NCI-H1436 treated with DMSO at 0.1 percent for 48 hours (cell line): ENCODE data around the gene SMAD9.

Experiments used
- DNase-seq: peaks from one replicate; lab custom pipeline; 2025; lab: John Stamatoyannopoulos, UW

Gene SMAD9

DNA sequence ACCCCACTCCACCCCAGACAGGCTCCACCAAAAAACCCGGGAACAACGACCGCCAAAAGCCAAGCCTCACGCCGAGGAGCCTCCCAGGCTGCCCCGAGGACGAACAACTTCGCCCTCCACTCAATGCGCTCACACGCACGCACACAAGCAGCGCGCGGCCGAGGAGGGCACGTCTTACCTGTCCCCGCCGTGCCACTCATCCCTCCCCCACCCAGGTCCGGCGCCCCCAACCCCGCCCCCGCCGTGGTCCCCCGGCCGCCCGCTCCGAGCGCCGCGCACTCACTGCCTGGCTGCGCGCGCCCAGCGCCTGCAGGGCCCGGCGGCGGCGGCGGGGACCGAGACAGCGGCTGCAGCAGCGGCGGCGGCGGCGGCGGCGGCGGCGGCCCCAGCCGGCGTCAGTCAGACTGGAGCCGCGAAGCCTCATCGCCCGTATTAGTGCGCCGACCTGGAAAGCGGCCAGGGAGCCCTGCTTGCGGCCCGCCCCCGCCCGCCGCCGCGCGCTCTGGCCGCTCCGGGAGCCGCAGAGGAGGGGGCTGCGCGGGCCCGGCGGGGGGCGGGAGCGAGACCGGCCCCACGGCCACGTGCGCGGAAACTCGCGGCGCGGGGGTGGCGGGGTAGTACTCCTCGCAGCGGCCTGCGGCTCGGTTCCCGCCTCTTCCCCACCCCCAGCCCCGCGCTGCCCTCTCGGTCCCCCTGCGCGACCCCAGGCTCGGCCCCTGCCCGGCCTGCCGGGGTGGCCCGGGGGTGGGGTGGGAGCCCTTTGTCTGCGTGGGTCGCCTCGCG is at the start of gene SMAD9:
TSS of gene SMAD9 (minus strand) at position 406 of the 783 bp plus-strand sequence. CDS start 40,549 bp downstream, outside the sequence.
- DNase-seq, result no peak

DNA sequence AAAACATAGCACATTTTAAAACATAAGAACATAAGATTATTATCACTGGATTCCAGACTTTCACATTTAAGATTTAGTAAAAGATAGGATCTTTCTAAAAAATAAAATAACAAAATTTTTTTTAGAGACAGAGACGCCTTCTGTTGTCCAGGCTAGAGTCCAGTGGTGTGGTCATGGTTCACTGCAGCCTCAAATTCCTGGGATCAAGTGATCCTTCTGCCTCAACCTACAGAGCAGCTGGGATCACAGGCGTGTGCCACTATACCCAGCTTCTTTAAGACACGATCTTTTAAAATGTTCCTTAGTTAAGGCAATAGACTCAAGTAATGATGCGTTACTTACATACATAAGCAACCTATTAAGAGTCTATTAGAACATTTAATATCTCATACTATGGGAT is 46.4 kb upstream of the SMAD9 start:
- no peak for DNase-seq

DNA sequence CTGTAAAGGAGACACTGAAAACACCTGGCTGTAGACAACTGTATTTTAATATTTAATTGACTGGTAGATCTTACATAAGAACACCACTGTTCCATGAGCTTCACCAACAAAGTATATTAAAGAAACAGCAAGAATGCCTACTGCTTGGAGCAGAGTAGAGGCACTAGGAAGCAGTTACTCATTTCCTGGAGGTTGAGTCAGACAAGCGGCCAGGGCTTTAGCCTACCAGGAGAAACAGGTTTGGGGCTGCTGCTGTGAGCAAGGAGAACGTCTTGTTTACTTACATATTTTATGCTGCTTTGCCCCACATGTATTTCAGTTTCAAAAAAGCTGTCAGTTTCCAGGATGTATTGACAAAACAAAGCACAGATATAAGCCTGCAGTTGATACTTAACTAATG is 45.7 kb upstream of the SMAD9 start:
- no peak for DNase-seq

DNA sequence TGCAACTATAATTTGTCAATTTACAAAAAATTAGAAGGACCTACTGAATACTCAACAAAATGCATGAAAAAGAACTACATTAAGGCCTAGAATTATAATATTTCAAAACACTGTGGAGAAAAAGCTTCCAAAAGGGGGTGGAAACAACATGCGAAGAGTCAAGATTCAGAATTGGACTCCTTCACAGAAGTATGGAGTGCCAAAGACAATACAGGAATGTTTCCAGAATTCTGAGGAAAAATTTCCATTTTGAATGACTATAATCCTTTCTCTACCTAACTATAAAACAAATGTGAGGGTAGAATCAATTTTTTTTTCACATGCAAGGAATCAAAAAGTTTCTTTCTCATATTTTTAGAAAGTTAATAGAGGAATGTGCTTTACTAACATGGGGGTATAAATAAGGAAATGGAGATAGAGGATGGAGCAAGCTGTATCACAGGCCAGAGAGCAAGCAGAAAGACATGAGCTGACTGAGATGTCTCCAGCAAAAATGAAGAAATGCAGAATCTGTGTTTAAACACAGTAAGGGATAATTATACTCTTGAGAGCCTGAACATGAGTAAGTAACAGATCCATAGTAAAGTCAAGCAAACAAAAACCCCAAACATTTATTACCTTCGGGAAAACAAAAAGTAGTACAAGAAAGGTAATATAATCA is 39.5 kb upstream of the SMAD9 start:
- DNase-seq, result no peak

DNA sequence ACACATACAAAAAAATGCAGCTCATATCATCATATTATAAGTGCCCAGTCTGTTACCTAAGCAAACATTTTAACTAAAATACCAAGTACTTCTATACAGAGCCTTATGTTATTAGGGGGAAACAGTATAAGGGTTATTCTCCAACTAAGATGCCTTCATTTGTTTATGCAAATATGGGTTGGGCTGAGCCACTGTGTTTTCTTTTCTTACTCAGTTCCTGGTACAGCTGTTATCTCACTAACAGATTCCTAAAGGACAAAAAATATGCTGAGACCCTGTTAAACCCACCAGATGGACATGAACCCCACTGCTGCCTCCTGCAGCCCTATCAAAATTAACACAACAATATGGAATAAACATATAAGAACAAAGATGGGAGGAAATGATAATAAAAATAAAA is 34.5 kb upstream of the SMAD9 start:
- DNase-seq, result no peak

DNA sequence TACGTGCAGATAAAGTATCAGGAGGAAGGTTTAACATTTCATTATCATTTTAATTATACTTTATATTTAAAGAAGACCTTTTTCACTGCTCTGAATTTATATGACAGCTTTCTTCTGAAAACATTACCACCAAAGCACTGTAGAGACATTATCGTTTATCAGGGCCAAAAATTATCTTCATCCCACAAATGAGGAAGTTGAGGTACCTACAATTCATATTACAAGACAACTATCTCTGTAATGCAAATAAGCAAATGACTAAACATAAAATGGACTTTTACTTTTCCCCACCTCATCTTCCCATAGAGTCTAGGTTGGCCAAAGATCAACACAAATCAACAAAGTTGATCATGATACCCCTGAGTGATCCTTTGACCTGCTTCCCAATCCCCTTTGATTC is 30.9 kb upstream of the SMAD9 start:
- no peak for DNase-seq

DNA sequence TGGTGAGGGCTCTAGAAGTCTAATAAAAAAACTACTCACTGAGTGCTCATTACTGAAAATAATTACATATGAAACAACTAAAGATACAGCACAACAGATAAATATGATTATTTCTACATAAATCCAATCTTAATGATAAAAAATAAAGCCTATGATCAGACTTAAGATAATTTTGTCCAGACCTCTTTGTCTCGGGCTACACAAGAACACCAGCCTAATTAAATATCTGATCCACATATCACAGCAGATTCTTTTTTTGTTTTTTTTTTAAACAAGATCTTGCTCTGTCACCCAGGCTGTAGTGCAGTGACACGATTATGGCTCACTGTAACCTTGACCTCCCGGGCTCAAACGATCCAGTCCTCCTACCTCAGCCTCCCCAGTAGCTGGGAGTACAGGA is 30.3 kb upstream of the SMAD9 start:
- no peak for DNase-seq

DNA sequence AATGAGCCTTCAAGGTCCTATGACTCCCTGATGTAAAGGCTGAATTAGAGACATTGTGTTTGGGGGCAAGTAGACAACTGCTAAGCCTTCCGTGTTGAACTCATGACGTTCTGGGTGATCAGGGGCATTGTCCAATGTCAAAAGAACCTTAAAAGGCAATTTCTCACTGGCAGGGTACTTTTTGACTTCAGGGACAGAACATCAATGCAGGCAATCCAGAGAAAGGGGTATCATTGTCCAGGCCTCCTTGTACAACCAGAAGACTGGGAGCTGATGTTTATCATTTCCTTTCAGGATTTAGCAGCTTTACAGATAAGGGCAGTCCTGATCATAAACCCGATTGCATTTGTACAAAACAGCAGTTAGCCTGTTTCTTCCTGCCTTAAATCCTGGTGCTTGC is 25.0 kb upstream of the SMAD9 start:
- no peak for DNase-seq

DNA sequence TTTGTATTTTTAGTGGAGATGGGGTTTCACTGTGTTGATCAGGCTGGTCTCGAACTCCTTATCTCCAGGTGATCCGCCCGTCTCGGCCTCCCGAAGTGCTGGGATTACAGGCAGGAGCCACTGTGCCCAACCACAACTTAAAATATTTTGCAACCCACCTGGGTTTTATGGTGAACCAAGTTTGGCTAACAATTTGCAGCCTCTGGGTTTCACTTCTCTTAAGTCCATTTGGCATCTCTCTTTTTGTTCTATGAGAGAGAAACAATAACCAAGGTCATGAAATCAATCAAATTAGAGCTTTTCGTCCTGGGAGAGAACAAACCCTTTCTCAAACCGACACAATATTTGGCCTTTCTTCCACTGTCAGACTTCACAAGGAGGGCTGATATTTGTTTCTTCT is 5.6 kb upstream of the SMAD9 start:
- no peak for DNase-seq

DNA sequence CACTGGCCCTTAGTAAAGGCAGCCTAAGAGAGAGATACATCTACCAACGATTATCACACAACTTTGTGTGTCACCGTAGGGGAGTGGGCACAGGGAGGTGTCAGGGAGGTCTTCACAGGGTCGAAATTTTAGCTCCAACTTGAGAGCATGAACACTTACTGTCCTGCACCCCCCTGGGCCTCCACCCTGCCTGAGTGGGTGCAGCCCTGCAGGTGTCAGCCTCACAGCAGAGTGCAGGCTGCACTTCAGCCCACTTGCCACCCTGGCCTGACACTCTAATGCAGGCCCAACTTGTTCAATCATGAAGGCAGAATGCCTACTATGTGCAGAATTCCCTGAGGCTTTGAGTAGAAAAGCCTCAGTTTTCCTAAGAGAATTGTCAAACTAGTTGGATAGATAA is 4.0 kb upstream of the SMAD9 start:
- DNase-seq, result no peak

DNA sequence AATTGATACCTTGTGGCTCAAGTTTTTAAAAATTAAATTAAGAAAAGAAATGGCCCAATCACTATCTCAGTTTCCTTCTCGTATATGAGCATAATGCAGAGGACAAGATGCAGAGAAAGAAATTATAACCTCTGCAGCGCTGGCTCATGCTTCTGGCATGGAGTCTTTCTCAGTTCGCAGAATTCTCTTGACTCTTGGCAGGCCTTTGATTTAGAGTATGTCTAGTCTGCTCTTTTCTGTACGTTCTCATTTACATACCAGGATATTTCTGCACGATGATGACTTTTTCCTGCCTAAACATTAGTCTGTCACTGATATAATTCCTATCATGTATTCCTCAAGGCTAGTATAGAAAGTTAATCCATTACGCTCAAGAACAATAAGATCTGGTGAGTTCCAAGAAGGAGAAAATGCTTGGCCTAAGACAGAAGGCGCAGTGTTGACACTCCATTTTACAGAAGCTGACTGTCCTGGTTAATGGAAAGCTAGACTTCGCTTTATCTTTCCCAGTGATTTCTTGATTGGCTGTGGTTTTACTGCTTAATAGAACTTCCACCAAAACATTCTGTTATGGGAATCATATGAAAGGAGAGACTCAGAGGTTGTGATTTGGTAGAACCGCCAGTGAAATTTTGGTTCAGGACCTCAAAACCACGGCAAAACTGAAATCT is 1.7 kb upstream of the SMAD9 start:
- no peak for DNase-seq

DNA sequence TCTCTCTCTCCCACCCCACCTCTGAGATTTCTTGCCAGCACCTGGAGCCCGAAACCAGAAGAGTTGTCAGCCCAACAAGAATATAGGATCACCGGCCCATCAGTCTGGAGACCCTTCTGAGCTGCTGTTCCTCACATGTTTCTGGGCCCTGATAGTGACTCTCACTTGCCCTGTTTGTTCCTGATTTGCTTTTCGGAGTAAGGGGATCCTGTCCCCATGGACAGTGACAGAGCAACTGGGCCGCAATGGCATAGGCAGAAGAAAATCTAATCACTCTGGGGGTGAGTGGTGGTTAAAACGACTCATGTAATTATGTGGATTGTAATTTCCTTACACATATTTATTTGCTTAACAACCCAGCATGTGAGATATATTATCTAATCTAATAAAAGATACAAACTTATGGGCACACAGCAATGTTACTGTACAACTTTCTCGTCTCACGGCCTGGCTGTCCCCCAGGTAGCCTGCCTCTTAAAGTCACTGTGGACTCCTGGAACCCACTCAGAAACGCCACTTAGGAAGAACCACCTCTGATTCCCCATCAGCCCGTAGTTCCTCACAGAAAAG is 663 bp upstream of the SMAD9 start:
- no peak for DNase-seq

DNA sequence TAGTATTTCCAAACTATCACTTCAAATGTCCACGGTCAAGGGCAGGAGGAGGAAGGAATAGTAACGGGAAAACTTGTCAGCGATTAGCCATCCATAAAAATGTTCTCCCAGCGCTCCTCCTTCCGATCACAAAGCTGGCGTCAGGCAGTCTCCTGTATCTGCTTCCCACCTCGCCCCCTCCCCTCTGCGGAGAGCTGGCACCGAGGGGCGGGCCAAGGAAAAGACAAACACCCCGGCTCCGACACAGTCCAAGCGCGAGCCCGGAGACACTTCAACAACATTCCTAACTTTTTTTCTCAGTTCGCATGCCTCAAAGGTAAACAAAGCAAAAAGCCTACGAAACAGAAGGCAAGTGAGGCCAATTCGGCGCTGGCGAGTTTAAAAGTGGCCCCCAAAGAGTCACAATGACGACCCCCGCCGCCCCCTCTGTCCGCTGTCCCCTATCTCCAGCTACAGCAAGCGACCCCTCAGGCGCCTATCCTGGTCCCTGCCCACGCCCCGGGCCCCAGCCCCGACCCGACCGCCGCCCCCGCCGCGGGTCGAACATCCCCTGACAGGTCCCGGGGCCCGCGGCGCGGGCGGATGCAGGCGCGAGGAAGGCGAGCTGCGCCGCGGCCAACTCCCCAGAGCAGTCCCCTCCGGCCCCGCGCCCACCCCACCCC is 736 bp downstream of the SMAD9 start:
- DNase-seq, result no peak

DNA sequence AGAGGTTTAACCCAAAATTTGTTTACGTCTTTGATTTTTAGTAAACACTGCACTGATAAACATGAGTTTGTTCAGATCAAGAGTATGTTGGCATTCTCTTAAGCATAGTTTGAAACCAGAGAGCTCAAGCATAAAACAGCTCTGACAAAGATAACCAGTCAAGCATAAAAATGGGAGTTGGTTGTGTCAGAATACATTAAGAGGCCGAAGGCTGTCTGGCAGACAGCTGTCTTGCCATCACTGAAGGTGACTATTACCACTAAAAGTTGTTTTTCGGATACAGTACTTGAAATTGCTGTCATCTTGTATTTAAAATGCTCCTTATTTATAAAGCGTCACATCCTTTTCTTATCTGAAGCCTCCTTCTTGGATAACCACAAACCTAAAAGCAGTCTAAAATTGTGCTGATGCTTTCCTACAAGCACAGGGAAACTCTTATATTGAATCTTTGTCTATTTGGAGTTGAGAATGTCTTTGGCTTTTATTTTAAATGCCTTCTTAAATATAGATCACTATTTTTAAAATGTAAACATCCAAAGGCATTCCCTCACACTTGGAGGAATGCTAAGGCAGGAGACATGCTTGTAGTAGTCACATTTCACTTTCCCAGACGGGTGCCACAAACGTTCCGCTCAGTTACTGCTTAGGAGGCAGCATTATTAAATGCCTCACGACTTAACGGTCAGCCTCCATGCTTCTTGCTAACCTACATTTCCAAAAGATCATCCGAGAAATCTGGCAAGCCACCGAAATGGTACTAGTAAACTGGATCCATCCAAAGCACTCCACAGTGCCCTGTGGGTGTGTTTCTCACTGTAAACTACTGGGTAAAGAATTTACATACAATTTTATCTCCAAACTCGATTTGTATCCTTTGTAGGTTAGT is 1.5 kb downstream of the SMAD9 start:
- no peak for DNase-seq

DNA sequence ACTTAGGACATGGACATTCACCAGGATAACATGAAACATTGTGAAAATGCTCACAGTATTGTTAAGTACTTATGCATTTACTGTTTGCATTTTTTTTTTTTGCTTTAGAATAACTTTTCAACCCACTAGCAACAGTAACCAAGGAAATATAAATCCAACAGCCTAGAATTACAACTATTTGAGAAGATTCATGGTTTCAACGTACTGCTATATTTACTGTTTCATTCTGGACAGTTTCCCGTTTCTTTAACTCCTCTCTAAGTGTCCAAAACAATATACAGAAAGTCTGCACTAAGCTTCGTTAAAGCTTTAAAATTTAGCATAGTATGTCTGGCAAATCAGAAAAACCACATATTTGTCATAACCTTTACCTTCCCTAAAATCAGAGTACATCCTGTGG is 2.7 kb downstream of the SMAD9 start:
- DNase-seq, result no peak

DNA sequence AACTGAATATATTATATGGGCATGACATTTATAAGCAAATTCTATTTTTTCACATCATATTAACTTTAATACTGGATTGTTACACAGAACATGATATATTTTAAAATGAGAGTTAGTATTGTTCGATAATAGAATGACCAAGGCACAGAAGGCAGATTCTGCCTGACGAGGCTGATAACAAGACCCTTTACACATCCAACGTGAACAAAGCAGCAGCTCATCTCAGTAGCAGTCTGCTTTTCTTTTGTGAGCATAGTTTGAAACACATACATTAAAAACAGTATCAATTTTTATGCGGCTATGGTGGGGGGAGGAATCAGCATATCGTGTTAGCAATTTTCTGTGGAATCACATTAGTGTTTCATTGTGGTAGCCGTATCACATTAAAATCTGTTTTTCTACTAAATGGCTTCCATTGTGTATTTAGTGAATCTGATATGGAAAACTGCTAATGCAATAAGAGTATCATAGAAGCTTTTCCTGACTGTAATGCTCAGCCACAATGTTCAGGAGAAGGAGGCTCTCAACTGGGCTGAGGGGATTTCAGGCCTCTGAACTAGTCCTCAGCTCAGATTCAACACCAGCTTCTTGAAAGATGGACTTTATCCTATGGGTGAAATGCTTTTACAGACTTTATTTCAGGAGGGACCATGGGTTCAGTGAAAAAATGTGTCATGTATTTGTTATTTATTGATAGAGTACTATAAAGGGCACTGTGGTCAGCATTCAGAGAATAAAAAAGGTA is 4.0 kb downstream of the SMAD9 start:
- DNase-seq, result no peak

DNA sequence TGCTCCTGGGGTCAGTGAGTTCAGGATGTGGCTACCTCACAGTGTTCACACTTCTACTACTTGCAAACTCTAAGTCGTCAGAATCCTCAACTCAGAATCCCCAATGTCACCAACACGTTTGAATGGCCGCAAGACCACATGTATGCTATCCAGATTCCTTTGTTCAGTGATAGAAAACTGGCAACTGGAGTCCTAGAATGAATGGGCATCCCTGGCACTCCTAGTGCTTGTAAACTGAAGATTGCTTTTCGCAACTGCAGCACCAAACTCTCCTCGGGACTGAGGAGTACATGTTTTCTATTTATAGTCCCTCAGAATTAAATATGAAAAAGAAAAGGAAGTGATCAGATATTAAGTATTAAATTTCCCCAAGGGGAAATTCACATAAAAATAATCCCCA is 4.9 kb downstream of the SMAD9 start:
- no peak for DNase-seq

DNA sequence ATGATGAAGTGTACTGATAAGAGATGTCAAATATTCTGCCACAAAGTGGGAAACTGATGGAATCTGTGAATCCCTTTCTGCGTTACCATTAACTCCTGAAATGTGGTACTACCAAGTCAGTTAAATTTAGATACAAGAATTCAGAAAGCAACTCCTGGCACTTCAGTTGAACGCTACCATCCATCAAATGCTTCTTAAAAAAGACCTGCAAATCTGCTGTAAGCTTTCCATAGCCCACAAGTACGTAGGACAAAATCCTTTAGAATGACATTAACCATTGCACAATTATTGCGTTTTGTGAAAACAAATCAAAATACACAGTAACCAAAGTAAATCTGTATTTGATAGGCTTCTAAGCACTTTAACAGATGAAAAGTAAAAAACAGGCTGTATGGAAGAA is 5.4 kb downstream of the SMAD9 start:
- no peak for DNase-seq

DNA sequence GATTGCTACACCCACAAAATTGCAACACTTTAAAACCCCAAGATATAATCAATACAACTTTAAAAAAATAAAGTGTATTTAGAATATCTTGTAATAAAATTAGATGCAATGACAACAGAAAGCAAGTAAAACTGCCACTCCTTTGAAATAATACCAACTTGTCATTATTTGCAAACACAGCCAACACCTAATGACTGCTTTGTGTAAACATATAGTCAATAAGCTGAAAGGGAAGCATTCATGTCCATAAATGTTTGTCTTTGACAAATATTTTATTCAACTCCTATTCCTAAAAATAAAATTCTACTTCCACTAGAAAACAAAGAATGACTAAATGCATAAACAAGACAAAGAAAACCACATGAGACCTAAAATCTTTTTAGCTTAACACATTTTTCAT is 6.6 kb downstream of the SMAD9 start:
- no peak for DNase-seq

DNA sequence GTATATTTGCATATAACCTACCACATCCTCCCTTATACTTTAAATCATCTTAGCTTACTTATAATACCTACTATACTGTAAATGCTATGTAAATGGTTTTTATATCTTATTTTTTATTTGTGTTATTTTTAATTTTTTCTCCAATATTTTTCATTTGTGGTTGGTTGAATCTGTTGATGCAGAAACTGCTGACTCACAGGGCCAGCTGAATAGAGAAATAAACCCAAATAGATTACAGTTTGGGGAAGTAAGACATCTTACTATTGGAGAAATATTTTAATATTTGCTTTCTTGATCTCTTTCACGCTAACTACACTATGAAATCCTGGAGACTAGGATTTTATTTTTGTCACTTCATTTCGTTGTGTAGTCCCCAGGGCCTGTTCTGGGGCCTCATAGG is 7.1 kb downstream of the SMAD9 start:
- no peak for DNase-seq

DNA sequence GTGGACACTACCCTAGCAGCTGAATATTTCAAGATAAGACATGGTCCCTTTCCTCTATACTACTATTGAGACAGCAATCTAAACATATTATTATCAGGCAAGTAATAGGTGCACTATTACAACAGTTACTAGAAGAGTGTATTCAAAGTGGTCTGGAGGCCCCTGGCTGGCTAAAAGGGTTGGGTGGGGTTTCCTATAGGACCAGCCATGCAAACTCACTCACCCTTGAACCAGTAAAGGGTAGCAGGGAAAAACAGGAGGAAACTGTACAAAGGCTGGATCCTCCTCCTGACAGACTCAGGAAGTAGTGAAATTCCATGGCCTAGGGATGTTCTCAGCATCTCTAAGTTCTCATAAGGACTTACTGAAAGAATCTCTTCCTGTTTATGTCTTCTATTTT is 7.7 kb downstream of the SMAD9 start:
- no peak for DNase-seq
